ENCODE measurements around the gene OSBPL8. TPM values are rescaled to one million over a fixed set of nuclear protein-coding genes. Genes with fewer than 3 reads are reported as not detected.

OSBPL8 gene
- total RNA-seq, 5 donors from 2014 or later (not counting 1 experiment from before 2014, with no cell fraction given), result 122 to 152 (median 130) TPM

- no peak for ATAC-seq (replicated peaks in 1 of 4)
- no peak overlapping the region for H3K27ac ChIP-seq (ENCODE audit: low read length)
- no peak overlapping the region for H3K4me3 ChIP-seq (ENCODE audit: control insufficient read depth in 1 of 2, extremely low read depth in 1 of 2, low read length in 1 of 2)
- peaks cover 0 to 4% of the 10 kb centered on the region in 2 experiments for H3K4me1 ChIP-seq (ENCODE audit: control insufficient read depth in 1 of 2, extremely low read depth in 1 of 2, insufficient read depth in 2 of 2, low read length in 2 of 2)
- no peak for DNase-seq
- no peaks in the 10 kb centered on the region for H3K27me3 ChIP-seq (replicated peaks in 1 of 2; ENCODE audit: control insufficient read depth in 2 of 2, extremely low read depth in 1 of 2, insufficient read depth in 2 of 2, low read length in 1 of 2)
- Mint-ChIP-seq H3K9me3 (no peaks in the 10 kb centered on the region), H3K27me3 (no peaks in the 10 kb centered on the region), H3K36me3 (peaks cover 36% of the 10 kb centered on the region), H3K4me1 (peaks cover 30 to 46% (median 31%) of the 10 kb centered on the region in 3 donors), H3K27ac (no peak overlapping the region), H3K4me3 (no peak overlapping the region)
- 93% methylated on average over 4 of the region's 6 CpGs for WGBS (ENCODE audit: insufficient coverage)
- H3K36me3 ChIP-seq (ENCODE audit: control insufficient read depth in 2 of 2, extremely low read depth in 1 of 2, insufficient read depth in 1 of 2, low read length in 1 of 2), result peaks cover 0 to 11% of the 10 kb centered on the region in 2 donors
- ChIA-PET POLR2A (no interaction called here), CTCF (no interaction called here)
- no peaks in the 10 kb centered on the region for H3K9me3 ChIP-seq
Observed at GRCh38 chr12:76451528-76451927, 108.0 kb downstream of the OSBPL8 start.

- Histone ChIP-seq H3K27me3 (replicated peaks in 1 of 2; ENCODE audit: control insufficient read depth in 2 of 2, extremely low read depth in 1 of 2, insufficient read depth in 2 of 2, low read length in 1 of 2) (no peaks in the 10 kb centered on the region), H3K9me3 (no peaks in the 10 kb centered on the region), H3K36me3 (ENCODE audit: control insufficient read depth in 2 of 2, extremely low read depth in 1 of 2, insufficient read depth in 1 of 2, low read length in 1 of 2) (peaks cover 0 to 11% of the 10 kb centered on the region in 2 donors), H3K27ac (ENCODE audit: low read length) (no peak overlapping the region), H3K4me1 (ENCODE audit: control insufficient read depth in 1 of 2, extremely low read depth in 1 of 2, insufficient read depth in 2 of 2, low read length in 2 of 2) (no peaks in the 10 kb centered on the region), H3K4me3 (ENCODE audit: control insufficient read depth in 1 of 2, extremely low read depth in 1 of 2, low read length in 1 of 2) (no peak overlapping the region)
- Mint-ChIP-seq H3K4me1 (peaks cover 28 to 47% (median 32%) of the 10 kb centered on the region in 3 donors), H3K36me3 (peaks cover 41% of the 10 kb centered on the region), H3K4me3 (no peak overlapping the region), H3K9me3 (no peaks in the 10 kb centered on the region), H3K27me3 (no peaks in the 10 kb centered on the region), H3K27ac (no peak overlapping the region)
- ATAC-seq (replicated peaks in 1 of 4) (no peak), DNase-seq (no peak)
- no CpG with 5 or more reads among the region's 3 CpGs for WGBS (ENCODE audit: insufficient coverage)
- ChIA-PET POLR2A (no interaction called here), CTCF (no interaction called here)
Observed at GRCh38 chr12:76450690-76451089, 108.9 kb downstream of the OSBPL8 start.

DNA sequence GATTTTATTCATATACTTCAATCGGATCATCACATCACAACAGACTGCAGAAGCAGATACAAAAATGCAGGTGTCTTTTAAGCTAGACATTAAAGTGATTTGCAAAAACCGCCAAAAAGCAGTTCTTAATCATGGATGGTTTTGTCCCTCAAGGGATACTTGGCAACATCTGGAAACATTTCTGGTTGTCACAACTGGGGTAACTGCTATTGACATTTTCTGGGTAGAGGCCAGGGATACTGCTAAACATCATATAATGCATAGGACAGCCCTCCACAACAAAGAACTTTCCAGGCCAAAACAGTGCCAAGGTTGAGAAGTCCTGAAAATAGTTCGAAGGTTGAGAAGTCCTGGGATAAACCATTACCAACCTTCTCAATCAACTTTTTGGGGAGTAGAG lies 109.6 kb downstream of the OSBPL8 start:
- ATAC-seq (replicated peaks in 1 of 4), result no peak
- Histone ChIP-seq H3K36me3 (ENCODE audit: control insufficient read depth in 2 of 2, extremely low read depth in 1 of 2, insufficient read depth in 1 of 2, low read length in 1 of 2) (peaks cover 0 to 11% of the 10 kb centered on the region in 2 donors), H3K27me3 (replicated peaks in 1 of 2; ENCODE audit: control insufficient read depth in 2 of 2, extremely low read depth in 1 of 2, insufficient read depth in 2 of 2, low read length in 1 of 2) (no peaks in the 10 kb centered on the region), H3K9me3 (no peaks in the 10 kb centered on the region), H3K27ac (ENCODE audit: low read length) (no peak overlapping the region), H3K4me3 (ENCODE audit: control insufficient read depth in 1 of 2, extremely low read depth in 1 of 2, low read length in 1 of 2) (no peak overlapping the region), H3K4me1 (ENCODE audit: control insufficient read depth in 1 of 2, extremely low read depth in 1 of 2, insufficient read depth in 2 of 2, low read length in 2 of 2) (peaks cover 0 to 3% of the 10 kb centered on the region in 2 experiments)
- CTCF ChIA-PET, result no interaction called here
- H3K9me3 Mint-ChIP-seq, result no peaks in the 10 kb centered on the region
- 83% methylated on average over 1 of the region's 3 CpGs for WGBS (ENCODE audit: insufficient coverage)
- peaks cover 31 to 51% (median 34%) of the 10 kb centered on the region in 3 donors for H3K4me1 Mint-ChIP-seq
- H3K27ac Mint-ChIP-seq, result no peak overlapping the region
- no peak for DNase-seq
- H3K4me3 Mint-ChIP-seq, result no peak overlapping the region
- H3K36me3 Mint-ChIP-seq, result peaks cover 44% of the 10 kb centered on the region
- H3K27me3 Mint-ChIP-seq, result no peaks in the 10 kb centered on the region
- POLR2A ChIA-PET, result no interaction called here

DNA sequence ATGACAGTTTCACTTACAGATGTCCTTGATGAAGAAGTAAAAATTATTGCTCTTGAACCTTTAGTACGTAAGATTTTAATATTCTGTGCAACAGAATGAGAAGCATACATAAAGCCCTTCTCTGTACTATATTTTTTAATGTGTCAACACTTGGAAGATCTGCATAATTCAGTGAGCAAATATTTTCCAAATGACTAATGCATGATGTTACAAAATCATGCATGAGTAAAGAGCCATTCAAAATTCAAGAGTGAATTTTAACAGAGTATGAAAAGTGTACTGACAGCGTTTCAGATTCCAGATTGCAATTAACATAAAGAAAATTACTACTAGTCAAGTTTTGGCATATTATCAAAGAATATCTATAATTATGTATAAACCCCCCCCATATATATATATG lies 110.0 kb downstream of the OSBPL8 start:
- H3K9me3 Mint-ChIP-seq, result no peaks in the 10 kb centered on the region
- no peak for ATAC-seq (replicated peaks in 1 of 4)
- H3K27ac Mint-ChIP-seq, result no peak overlapping the region

GRCh38 chr12:76449016-76449415 lies 110.6 kb downstream of the OSBPL8 start:
- Histone ChIP-seq H3K9me3 (no peaks in the 10 kb centered on the region), H3K27ac (ENCODE audit: low read length) (no peak overlapping the region), H3K36me3 (ENCODE audit: control insufficient read depth in 2 of 2, extremely low read depth in 1 of 2, insufficient read depth in 1 of 2, low read length in 1 of 2) (peaks cover 0 to 11% of the 10 kb centered on the region in 2 donors), H3K4me1 (ENCODE audit: control insufficient read depth in 1 of 2, extremely low read depth in 1 of 2, insufficient read depth in 2 of 2, low read length in 2 of 2) (peaks cover 0 to 6% of the 10 kb centered on the region in 2 experiments), H3K27me3 (replicated peaks in 1 of 2; ENCODE audit: control insufficient read depth in 2 of 2, extremely low read depth in 1 of 2, insufficient read depth in 2 of 2, low read length in 1 of 2) (no peaks in the 10 kb centered on the region), H3K4me3 (ENCODE audit: control insufficient read depth in 1 of 2, extremely low read depth in 1 of 2, low read length in 1 of 2) (no peak overlapping the region)
- H3K9me3 Mint-ChIP-seq, result no peaks in the 10 kb centered on the region
- H3K27ac Mint-ChIP-seq, result no peak overlapping the region
- H3K27me3 Mint-ChIP-seq, result no peaks in the 10 kb centered on the region
- 100% methylated on average over 1 of the region's 1 CpG for WGBS (ENCODE audit: insufficient coverage)
- peaks cover 38 to 61% (median 42%) of the 10 kb centered on the region in 3 donors for H3K4me1 Mint-ChIP-seq
- DNase-seq (no peak), ATAC-seq (replicated peaks in 1 of 4) (no peak)
- ChIA-PET POLR2A (no interaction called here), CTCF (no interaction called here)
- no peak overlapping the region for H3K4me3 Mint-ChIP-seq
- H3K36me3 Mint-ChIP-seq, result peaks cover 44% of the 10 kb centered on the region

More for the DNA sequence above, 110.0 kb downstream of the OSBPL8 start:
- peaks cover 33 to 56% (median 36%) of the 10 kb centered on the region in 3 donors for H3K4me1 Mint-ChIP-seq
- ChIA-PET CTCF (no interaction called here), POLR2A (no interaction called here)
- peaks cover 0 to 4% of the 10 kb centered on the region in 2 experiments for H3K4me1 ChIP-seq (ENCODE audit: control insufficient read depth in 1 of 2, extremely low read depth in 1 of 2, insufficient read depth in 2 of 2, low read length in 2 of 2)
- H3K4me3 ChIP-seq (ENCODE audit: control insufficient read depth in 1 of 2, extremely low read depth in 1 of 2, low read length in 1 of 2), result no peak overlapping the region
- H3K36me3 ChIP-seq (ENCODE audit: control insufficient read depth in 2 of 2, extremely low read depth in 1 of 2, insufficient read depth in 1 of 2, low read length in 1 of 2), result peaks cover 0 to 11% of the 10 kb centered on the region in 2 donors
- H3K27me3 ChIP-seq (replicated peaks in 1 of 2; ENCODE audit: control insufficient read depth in 2 of 2, extremely low read depth in 1 of 2, insufficient read depth in 2 of 2, low read length in 1 of 2), result no peaks in the 10 kb centered on the region
- H3K27me3 Mint-ChIP-seq, result no peaks in the 10 kb centered on the region
- peaks cover 44% of the 10 kb centered on the region for H3K36me3 Mint-ChIP-seq
- DNase-seq, result no peak
- no peak overlapping the region for H3K4me3 Mint-ChIP-seq
- H3K27ac ChIP-seq (ENCODE audit: low read length), result no peak overlapping the region
- H3K9me3 ChIP-seq, result no peaks in the 10 kb centered on the region
- WGBS (ENCODE audit: insufficient coverage), result no CpG with 5 or more reads among the region's 2 CpGs

GRCh38 chr12:76446090-76446489 lies 113.5 kb downstream of the OSBPL8 start:
- H3K4me3 ChIP-seq (ENCODE audit: control insufficient read depth in 1 of 2, extremely low read depth in 1 of 2, low read length in 1 of 2), result no peak overlapping the region
- H3K4me1 ChIP-seq (ENCODE audit: control insufficient read depth in 1 of 2, extremely low read depth in 1 of 2, insufficient read depth in 2 of 2, low read length in 2 of 2), result peaks cover 0 to 12% of the 10 kb centered on the region in 2 experiments
- H3K9me3 Mint-ChIP-seq, result no peaks in the 10 kb centered on the region
- H3K27me3 ChIP-seq (replicated peaks in 1 of 2; ENCODE audit: control insufficient read depth in 2 of 2, extremely low read depth in 1 of 2, insufficient read depth in 2 of 2, low read length in 1 of 2), result no peaks in the 10 kb centered on the region
- H3K27ac Mint-ChIP-seq, result no peak overlapping the region
- no peak for DNase-seq
- no CpG with 5 or more reads among the region's 1 CpG for WGBS (ENCODE audit: insufficient coverage)
- no peak overlapping the region for H3K27ac ChIP-seq (ENCODE audit: low read length)
- H3K9me3 ChIP-seq, result no peaks in the 10 kb centered on the region
- ATAC-seq (replicated peaks in 1 of 4), result no peak
- peaks cover 31% of the 10 kb centered on the region for H3K36me3 Mint-ChIP-seq
- ChIA-PET POLR2A (no interaction called here), CTCF (interaction anchor here in 1 of 2 donors (0.7 kb wide), 1 partner anchor 9 kb away, joined by 3 read pairs; no protein-coding TSS in a partner anchor)
- H3K36me3 ChIP-seq (ENCODE audit: control insufficient read depth in 2 of 2, extremely low read depth in 1 of 2, insufficient read depth in 1 of 2, low read length in 1 of 2), result peaks cover 0 to 11% of the 10 kb centered on the region in 2 donors
- H3K4me3 Mint-ChIP-seq, result no peak overlapping the region
- H3K27me3 Mint-ChIP-seq, result no peaks in the 10 kb centered on the region
- H3K4me1 Mint-ChIP-seq, result peaks cover 47 to 62% (median 49%) of the 10 kb centered on the region in 3 donors

GRCh38 chr12:76445462-76445861 lies 114.1 kb downstream of the OSBPL8 start:
- Mint-ChIP-seq H3K27me3 (no peaks in the 10 kb centered on the region), H3K27ac (no peak overlapping the region), H3K4me3 (no peak overlapping the region), H3K9me3 (no peaks in the 10 kb centered on the region), H3K36me3 (peaks cover 33% of the 10 kb centered on the region), H3K4me1 (peaks cover 49 to 57% (median 50%) of the 10 kb centered on the region in 3 donors)
- H3K36me3 ChIP-seq (ENCODE audit: control insufficient read depth in 2 of 2, extremely low read depth in 1 of 2, insufficient read depth in 1 of 2, low read length in 1 of 2), result peaks cover 0 to 11% of the 10 kb centered on the region in 2 donors
- H3K9me3 ChIP-seq, result no peaks in the 10 kb centered on the region
- no peak overlapping the region for H3K27ac ChIP-seq (ENCODE audit: low read length)
- ATAC-seq (replicated peaks in 1 of 4) (no peak), DNase-seq (no peak)
- no peak overlapping the region for H3K4me3 ChIP-seq (ENCODE audit: control insufficient read depth in 1 of 2, extremely low read depth in 1 of 2, low read length in 1 of 2)
- CTCF ChIA-PET, result no interaction called here
- no CpG with 5 or more reads among the region's 1 CpG for WGBS (ENCODE audit: insufficient coverage)
- H3K4me1 ChIP-seq (ENCODE audit: control insufficient read depth in 1 of 2, extremely low read depth in 1 of 2, insufficient read depth in 2 of 2, low read length in 2 of 2), result peaks cover 0 to 12% of the 10 kb centered on the region in 2 experiments
- POLR2A ChIA-PET, result no interaction called here
- H3K27me3 ChIP-seq (replicated peaks in 1 of 2; ENCODE audit: control insufficient read depth in 2 of 2, extremely low read depth in 1 of 2, insufficient read depth in 2 of 2, low read length in 1 of 2), result no peaks in the 10 kb centered on the region

Measured in T-cell (primary cell).